ENCODE results near the gene PLA2G4A.

DNA sequence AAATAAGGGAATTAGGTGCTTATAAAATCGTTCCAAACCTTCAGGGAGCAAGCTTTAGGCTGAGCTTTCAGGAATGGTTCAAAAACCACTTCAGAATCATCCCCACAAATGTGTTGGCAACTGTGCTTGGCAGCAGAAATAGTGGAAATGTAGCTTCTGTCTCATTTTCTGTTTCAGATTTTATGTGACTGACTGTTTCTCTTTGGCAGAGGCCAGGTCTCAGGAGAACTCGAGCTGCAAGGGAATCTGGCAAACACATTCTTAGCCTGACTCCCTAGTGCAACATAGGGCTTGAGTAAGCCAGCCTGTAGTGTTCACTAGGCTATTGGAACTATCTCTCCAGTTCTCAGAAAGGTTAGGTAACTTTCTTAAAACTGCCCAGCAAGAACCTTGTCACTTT lies 128.6 kb downstream of the PLA2G4A start:
- TF ChIP-seq EP300 (IDR thresholded peaks at IDR 0.05) (no peak), POLR2AphosphoS5 (IDR thresholded peaks at IDR 0.05) (no peak), POLR2A (IDR thresholded peaks at IDR 0.05) (no peak)
- TF ChIP-seq, protein P1, sequence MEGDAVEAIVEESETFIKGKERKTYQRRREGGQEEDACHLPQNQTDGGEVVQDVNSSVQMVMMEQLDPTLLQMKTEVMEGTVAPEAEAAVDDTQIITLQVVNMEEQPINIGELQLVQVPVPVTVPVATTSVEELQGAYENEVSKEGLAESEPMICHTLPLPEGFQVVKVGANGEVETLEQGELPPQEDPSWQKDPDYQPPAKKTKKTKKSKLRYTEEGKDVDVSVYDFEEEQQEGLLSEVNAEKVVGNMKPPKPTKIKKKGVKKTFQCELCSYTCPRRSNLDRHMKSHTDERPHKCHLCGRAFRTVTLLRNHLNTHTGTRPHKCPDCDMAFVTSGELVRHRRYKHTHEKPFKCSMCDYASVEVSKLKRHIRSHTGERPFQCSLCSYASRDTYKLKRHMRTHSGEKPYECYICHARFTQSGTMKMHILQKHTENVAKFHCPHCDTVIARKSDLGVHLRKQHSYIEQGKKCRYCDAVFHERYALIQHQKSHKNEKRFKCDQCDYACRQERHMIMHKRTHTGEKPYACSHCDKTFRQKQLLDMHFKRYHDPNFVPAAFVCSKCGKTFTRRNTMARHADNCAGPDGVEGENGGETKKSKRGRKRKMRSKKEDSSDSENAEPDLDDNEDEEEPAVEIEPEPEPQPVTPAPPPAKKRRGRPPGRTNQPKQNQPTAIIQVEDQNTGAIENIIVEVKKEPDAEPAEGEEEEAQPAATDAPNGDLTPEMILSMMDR (IDR thresholded peaks at IDR 0.05): no peak

Data from sigmoid colon (tissue), 4 donors.